Measurements from ENCODE around the gene SORCS1.

Gene SORCS1

GRCh38 chr10:106567629-106568028, 596.9 kb downstream of the SORCS1 start:
- no peak for DNase-seq

GRCh38 chr10:106566873-106567272, 597.6 kb downstream of the SORCS1 start:
- DNase-seq = no peak

- DNase-seq = no peak
Measured at GRCh38 chr10:106565546-106565945, 599.0 kb downstream of the SORCS1 start.

- DNase-seq = no peak
Measured at GRCh38 chr10:106563384-106563783, 601.1 kb downstream of the SORCS1 start.

GRCh38 chr10:106560925-106561640, 603.4 kb downstream of the SORCS1 start:
- no peak for DNase-seq

GRCh38 chr10:106559442-106559841, 605.1 kb downstream of the SORCS1 start:
- no peak for DNase-seq

GRCh38 chr10:106557951-106558733, 606.4 kb downstream of the SORCS1 start:
- no peak for DNase-seq

GRCh38 chr10:106557053-106557452, 607.5 kb downstream of the SORCS1 start:
- DNase-seq = no peak

- DNase-seq = no peak
Measured at GRCh38 chr10:106555599-106555998, 608.9 kb downstream of the SORCS1 start.

- DNase-seq = no peak
Measured at GRCh38 chr10:106551501-106552062, 612.9 kb downstream of the SORCS1 start.

- no peak for DNase-seq
Measured at GRCh38 chr10:106548832-106549231, 615.7 kb downstream of the SORCS1 start.

GRCh38 chr10:106547047-106547635, 617.4 kb downstream of the SORCS1 start:
- no peak for DNase-seq

- DNase-seq = no peak
Measured at GRCh38 chr10:106542461-106542860, 622.0 kb downstream of the SORCS1 start.

- DNase-seq = no peak
Measured at GRCh38 chr10:106540645-106541044, 623.9 kb downstream of the SORCS1 start.

GRCh38 chr10:106537866-106538265, 626.6 kb downstream of the SORCS1 start:
- DNase-seq = no peak

GRCh38 chr10:106535304-106535953, 629.1 kb downstream of the SORCS1 start:
- DNase-seq = no peak

GRCh38 chr10:106534441-106534840, 630.1 kb downstream of the SORCS1 start:
- DNase-seq = no peak

- DNase-seq = no peak
Measured at GRCh38 chr10:106528702-106529101, 635.8 kb downstream of the SORCS1 start.

GRCh38 chr10:106525835-106526234, 638.7 kb downstream of the SORCS1 start:
- DNase-seq = no peak
